ENCODE data around the gene POLR3F.

- TF ChIP-seq CTCF (IDR thresholded peaks at IDR 0.05 in 4 of 5, conservative IDR thresholded peaks at IDR 0.05 in 1 of 5) (no peak), POLR2A (IDR thresholded peaks at IDR 0.05) (no peak)
Observed at GRCh38 chr20:18436847-18437246, 30.3 kb upstream of the POLR3F start.

Data from gastrocnemius medialis (tissue), 4 donors.